Glutamatergic neuron (in vitro differentiated cells): ENCODE measurements around the gene IL32. TPM values are rescaled to one million over a fixed set of nuclear protein-coding genes. Genes with fewer than 3 reads are reported as not detected.

Source experiments
- DNase-seq: peaks from one replicate; pipeline ENCODE4 v3.0.0; 2022
- H3K27ac Mint-ChIP-seq: one replicate; pipeline ENCODE4 v1.8.0; 2020; ENCODE audit warnings: mild to moderate bottlenecking, mixed read lengths, inconsistent platforms; ENCODE audit not compliant: unreplicated experiment
- H3K27me3 Mint-ChIP-seq: one replicate; pipeline ENCODE4 v1.8.0; 2020; ENCODE audit warnings: mild to moderate bottlenecking, moderate library complexity, mixed read lengths, inconsistent platforms; ENCODE audit not compliant: unreplicated experiment
- H3K36me3 Mint-ChIP-seq: one replicate; pipeline ENCODE4 v1.8.0; 2020; ENCODE audit warnings: mild to moderate bottlenecking, mixed read lengths, inconsistent platforms; ENCODE audit not compliant: unreplicated experiment
- H3K4me1 Mint-ChIP-seq: one replicate; pipeline ENCODE4 v1.8.0; 2020; ENCODE audit warnings: mild to moderate bottlenecking, low read depth, mixed read lengths, inconsistent platforms; ENCODE audit not compliant: unreplicated experiment
- H3K4me3 Mint-ChIP-seq: one replicate; pipeline ENCODE4 v1.8.0; 2020; ENCODE audit warnings: mild to moderate bottlenecking, mixed read lengths, inconsistent platforms; ENCODE audit not compliant: unreplicated experiment
- H3K9me3 Mint-ChIP-seq: one replicate; pipeline ENCODE4 v1.8.0; 2020; ENCODE audit warnings: mild to moderate bottlenecking, moderate library complexity, mixed read lengths, inconsistent platforms; ENCODE audit not compliant: unreplicated experiment
- total RNA-seq: library from RNA; stranded (reverse); fragmentation: NEBNext Ultra II Directional; extraction: Animal tissue kit (Norgen Biotek cat#: 25700); gene quantifications from one replicate; pipeline ENCODE4 v1.2.1, GENCODE V29; 2021; ENCODE audit not compliant: unreplicated experiment
- TF ChIP-seq, protein P1 (sequence below): fragments of 200-600 bp; sonication (generic); IDR thresholded peaks from one replicate; pipeline ENCODE4 v1.5.0; 2021; ENCODE audit not compliant: partially characterized antibody, unreplicated experiment

Gene IL32
- total RNA-seq, 1 donor from 2014 or later = 1.3 TPM

DNA sequence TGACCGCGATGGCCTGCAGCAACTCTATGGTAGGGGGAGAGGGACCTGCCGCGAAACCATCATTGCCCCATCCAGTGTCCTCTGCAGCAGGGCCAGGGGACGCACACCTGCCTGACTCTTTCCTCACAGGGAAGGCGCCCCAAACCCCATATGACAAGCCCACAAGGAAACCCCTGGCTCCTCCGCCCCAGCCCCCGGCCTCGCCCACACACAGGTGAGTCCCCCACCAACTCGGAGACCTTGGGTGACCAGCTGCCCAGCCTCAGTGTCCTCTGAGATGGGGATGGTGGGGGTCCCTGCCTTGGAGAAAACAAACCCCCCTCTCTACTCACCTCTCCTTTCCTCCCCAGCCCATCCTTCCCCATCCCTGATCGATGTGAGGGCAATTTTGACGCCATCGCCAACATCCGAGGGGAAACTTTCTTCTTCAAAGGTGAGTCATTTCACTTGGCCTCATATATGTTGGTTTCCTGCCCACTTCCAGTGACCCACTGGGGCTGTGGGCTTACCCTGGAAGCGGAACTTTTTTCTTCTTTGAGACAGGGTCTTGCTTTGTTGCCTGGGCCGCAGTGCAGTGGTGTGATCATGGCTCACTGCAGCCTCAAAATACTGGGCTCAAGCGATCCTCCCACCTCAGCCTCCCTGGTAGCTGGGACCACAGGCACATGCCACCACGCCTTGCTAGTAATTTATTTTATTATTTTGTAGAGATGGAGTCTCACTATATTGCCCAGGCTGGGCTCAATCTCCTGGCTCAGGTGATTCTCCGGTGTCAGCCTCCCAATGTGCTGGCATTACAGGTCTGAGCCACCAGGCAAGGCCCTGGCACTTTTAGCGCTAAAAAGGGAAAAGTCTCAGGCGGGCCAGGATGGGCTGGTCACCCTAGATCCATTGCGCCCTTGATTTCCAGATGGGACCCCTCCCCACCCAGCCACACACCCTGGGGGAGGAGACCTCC, 8.0 kb upstream of the IL32 start:
- TF ChIP-seq, protein P1, sequence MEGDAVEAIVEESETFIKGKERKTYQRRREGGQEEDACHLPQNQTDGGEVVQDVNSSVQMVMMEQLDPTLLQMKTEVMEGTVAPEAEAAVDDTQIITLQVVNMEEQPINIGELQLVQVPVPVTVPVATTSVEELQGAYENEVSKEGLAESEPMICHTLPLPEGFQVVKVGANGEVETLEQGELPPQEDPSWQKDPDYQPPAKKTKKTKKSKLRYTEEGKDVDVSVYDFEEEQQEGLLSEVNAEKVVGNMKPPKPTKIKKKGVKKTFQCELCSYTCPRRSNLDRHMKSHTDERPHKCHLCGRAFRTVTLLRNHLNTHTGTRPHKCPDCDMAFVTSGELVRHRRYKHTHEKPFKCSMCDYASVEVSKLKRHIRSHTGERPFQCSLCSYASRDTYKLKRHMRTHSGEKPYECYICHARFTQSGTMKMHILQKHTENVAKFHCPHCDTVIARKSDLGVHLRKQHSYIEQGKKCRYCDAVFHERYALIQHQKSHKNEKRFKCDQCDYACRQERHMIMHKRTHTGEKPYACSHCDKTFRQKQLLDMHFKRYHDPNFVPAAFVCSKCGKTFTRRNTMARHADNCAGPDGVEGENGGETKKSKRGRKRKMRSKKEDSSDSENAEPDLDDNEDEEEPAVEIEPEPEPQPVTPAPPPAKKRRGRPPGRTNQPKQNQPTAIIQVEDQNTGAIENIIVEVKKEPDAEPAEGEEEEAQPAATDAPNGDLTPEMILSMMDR = no peak
- peaks cover 7% of the 10 kb centered on the region for H3K27me3 Mint-ChIP-seq
- H3K9me3 Mint-ChIP-seq = peaks cover 3% of the 10 kb centered on the region
- DNase-seq = no peak
- H3K27ac Mint-ChIP-seq = no peak overlapping the region
- H3K4me1 Mint-ChIP-seq = no peaks in the 10 kb centered on the region
- no peaks in the 10 kb centered on the region for H3K36me3 Mint-ChIP-seq
- no peak overlapping the region for H3K4me3 Mint-ChIP-seq

DNA sequence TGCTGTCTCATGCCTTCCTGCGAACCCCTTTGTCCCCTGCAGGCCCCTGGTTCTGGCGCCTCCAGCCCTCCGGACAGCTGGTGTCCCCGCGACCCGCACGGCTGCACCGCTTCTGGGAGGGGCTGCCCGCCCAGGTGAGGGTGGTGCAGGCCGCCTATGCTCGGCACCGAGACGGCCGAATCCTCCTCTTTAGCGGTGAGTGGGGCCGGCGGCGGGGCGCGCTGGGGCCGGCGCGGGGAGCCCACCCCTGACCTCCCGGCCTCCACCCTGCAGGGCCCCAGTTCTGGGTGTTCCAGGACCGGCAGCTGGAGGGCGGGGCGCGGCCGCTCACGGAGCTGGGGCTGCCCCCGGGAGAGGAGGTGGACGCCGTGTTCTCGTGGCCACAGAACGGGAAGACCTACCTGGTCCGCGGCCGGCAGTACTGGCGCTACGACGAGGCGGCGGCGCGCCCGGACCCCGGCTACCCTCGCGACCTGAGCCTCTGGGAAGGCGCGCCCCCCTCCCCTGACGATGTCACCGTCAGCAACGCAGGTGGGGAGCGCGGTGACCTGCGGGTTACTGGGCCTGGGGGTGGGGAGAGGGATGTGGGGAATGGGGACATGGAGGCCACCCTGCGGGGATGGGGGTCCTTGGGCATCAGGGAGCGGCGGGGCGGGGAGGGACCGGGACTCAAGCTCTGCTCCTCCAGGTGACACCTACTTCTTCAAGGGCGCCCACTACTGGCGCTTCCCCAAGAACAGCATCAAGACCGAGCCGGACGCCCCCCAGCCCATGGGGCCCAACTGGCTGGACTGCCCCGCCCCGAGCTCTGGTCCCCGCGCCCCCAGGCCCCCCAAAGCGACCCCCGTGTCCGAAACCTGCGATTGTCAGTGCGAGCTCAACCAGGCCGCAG, 7.1 kb upstream of the IL32 start:
- H3K4me1 Mint-ChIP-seq = no peaks in the 10 kb centered on the region
- no peaks in the 10 kb centered on the region for H3K36me3 Mint-ChIP-seq
- TF ChIP-seq, protein P1 = no peak
- no peak overlapping the region for H3K27ac Mint-ChIP-seq
- peaks cover 3% of the 10 kb centered on the region for H3K9me3 Mint-ChIP-seq
- H3K4me3 Mint-ChIP-seq = peak overlapping the region; percentile 84
- peak; percentile 61 for DNase-seq
- peaks cover 7% of the 10 kb centered on the region for H3K27me3 Mint-ChIP-seq

DNA sequence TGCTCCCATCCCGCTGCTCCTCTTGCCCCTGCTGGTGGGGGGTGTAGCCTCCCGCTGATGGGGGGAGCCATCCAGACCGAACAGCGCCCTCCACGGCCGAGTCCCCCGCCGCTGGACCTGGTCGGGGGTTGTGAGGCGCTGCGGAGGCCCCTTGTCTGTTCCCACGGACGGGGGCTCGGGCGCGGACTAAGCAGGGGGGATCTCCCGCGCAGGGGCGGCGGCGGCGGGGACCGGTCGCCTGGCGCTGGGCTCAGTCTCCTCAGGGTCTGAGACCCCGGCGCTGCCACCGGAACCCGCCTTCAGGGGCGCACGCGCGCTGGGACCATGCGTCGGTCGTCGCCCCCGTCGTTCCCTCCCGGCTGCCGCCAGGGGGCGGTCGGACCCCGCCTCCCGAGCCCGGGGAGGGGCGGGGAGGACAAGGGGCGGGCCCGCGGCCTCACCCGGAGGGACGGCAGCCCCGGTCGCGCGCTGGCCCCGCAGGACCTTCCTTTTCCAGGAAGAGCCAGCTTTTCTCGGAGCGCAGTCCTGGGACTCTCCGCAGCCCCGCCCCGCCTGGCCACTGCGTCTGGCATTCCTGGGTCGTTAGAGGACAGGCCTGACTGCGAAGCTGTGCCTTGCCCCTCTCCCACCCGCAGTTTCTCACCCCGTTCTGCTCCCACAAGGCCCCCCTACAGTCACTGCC, 6.3 kb upstream of the IL32 start:
- Mint-ChIP-seq H3K36me3 (no peaks in the 10 kb centered on the region), H3K27me3 (peaks cover 3% of the 10 kb centered on the region), H3K9me3 (peaks cover 3% of the 10 kb centered on the region), H3K4me3 (peak overlapping the region; percentile 84), H3K4me1 (no peaks in the 10 kb centered on the region), H3K27ac (peak overlapping the region; percentile 66)
- peak; percentile 92 for DNase-seq
- TF ChIP-seq, protein P1 = peak; percentile 96

DNA sequence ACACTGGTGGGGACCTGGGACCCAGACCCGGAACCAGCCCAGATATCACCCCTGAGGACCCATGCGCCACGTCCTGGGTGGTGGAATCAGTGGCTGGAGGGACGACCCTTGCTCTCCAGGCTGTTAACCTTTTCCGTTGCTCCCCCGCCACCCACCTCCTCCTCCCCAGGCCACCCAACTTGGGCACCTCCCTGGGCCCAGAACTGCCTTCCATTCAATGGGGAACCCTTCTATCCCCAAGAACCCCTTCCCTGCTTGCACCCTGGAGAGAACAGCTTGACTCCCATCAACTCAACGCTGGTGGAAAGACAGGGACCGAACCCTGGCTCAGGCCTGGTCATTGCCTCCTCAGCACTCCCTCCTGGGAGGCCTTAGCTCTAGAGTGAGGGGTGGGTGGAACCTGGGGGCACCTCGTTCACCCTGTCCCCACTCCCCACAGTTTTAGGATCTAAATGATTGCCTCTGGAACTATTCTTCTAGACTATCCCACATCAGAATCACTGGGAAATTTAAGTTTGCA, 5.7 kb upstream of the IL32 start:
- Mint-ChIP-seq H3K4me1 (no peaks in the 10 kb centered on the region), H3K9me3 (peaks cover 3% of the 10 kb centered on the region), H3K27me3 (peaks cover 3% of the 10 kb centered on the region), H3K27ac (peak overlapping the region; percentile 66), H3K36me3 (no peaks in the 10 kb centered on the region), H3K4me3 (peak overlapping the region; percentile 74)
- DNase-seq = no peak
- TF ChIP-seq, protein P1 = no peak
